GM20000 (cell line): ENCODE results near the gene IGSF9.

ENCODE experiments used
- DNase-seq: peaks from one replicate; pipeline ENCODE4 v3.0.0; 2012; ENCODE audit warnings: low spot score
- CTCF ChIP-seq: IDR thresholded peaks from 2 replicates; pipeline ENCODE4 v1.5.1; 2012; ENCODE audit warnings: mild to moderate bottlenecking, control low read depth; ENCODE audit errors: extremely low read depth, missing control alignments

Gene IGSF9

GRCh38 chr1:159931795-159932173 lies 13.6 kb downstream of the IGSF9 start:
- no peak for TF ChIP-seq CTCF
- DNase-seq: no peak

GRCh38 chr1:159931101-159931794 lies 14.2 kb downstream of the IGSF9 start:
- DNase-seq: no peak
- TF ChIP-seq CTCF: no peak

GRCh38 chr1:159930634-159931033 lies 14.8 kb downstream of the IGSF9 start:
- no peak for DNase-seq
- no peak for TF ChIP-seq CTCF

- no peak for DNase-seq
- TF ChIP-seq CTCF: no peak
Observed at GRCh38 chr1:159930216-159930615, 15.2 kb downstream of the IGSF9 start.

- TF ChIP-seq CTCF: no peak
- DNase-seq: no peak
Observed at GRCh38 chr1:159929155-159930051, 16.0 kb downstream of the IGSF9 start.

GRCh38 chr1:159928491-159929050 lies 16.8 kb downstream of the IGSF9 start:
- no peak for DNase-seq
- TF ChIP-seq CTCF: no peak

- DNase-seq: peak; percentile 53
- no peak for TF ChIP-seq CTCF
Observed at GRCh38 chr1:159927849-159928431, 17.5 kb downstream of the IGSF9 start.
